Measurements from ENCODE around the gene TMEM255B.

DNA sequence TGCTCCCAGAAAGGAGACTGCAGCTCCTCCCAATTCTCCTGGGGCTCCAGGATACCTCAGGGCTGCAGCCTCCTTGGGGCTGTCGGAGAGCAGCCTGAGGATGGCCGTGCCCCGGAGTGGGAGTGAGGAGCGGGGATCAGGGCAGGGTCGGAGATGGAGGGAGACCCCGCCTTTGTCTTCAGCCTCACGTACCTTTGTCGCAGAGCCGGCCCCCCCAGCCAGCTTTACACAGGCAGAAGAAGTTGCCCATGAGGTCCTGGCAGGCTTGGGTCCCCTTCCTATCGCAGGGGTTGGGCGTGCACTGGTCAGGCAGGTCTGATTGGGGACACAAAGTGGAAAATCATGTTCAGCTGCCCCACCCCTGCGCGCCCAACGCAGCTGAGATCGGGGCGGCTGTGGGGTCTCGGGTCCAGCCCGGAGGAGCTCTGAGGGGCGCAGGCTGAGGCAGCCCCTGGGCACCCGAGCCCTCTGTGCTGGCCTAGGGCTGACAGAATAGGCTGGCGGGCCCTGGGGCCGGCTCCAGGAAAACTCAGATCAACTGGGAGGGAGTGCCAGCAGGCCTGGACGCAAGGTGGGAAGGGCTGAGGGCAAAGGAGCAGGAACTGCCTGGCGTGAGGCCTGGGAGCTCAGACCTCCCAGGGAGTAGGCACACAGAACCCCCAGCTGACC lies 80.6 kb downstream of the TMEM255B start:
- TF ChIP-seq CREB1 (CRISPR knock-in tag; IDR thresholded peaks at IDR 0.05), result no peak
- no peak for TF ChIP-seq RELA (CRISPR knock-in tag; IDR thresholded peaks at IDR 0.05; ENCODE audit: borderline replicate concordance)
- TF ChIP-seq, protein P1, sequence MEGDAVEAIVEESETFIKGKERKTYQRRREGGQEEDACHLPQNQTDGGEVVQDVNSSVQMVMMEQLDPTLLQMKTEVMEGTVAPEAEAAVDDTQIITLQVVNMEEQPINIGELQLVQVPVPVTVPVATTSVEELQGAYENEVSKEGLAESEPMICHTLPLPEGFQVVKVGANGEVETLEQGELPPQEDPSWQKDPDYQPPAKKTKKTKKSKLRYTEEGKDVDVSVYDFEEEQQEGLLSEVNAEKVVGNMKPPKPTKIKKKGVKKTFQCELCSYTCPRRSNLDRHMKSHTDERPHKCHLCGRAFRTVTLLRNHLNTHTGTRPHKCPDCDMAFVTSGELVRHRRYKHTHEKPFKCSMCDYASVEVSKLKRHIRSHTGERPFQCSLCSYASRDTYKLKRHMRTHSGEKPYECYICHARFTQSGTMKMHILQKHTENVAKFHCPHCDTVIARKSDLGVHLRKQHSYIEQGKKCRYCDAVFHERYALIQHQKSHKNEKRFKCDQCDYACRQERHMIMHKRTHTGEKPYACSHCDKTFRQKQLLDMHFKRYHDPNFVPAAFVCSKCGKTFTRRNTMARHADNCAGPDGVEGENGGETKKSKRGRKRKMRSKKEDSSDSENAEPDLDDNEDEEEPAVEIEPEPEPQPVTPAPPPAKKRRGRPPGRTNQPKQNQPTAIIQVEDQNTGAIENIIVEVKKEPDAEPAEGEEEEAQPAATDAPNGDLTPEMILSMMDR (IDR thresholded peaks at IDR 0.05), result no peak
- TF ChIP-seq CBFB (CRISPR knock-in tag; IDR thresholded peaks at IDR 0.05; ENCODE audit: low read depth), result no peak
- no peak for TF ChIP-seq NFE2L1 (CRISPR knock-in tag; IDR thresholded peaks at IDR 0.05)
- TF ChIP-seq, protein P2, sequence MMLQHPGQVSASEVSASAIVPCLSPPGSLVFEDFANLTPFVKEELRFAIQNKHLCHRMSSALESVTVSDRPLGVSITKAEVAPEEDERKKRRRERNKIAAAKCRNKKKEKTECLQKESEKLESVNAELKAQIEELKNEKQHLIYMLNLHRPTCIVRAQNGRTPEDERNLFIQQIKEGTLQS (CRISPR knock-in tag; conservative IDR thresholded peaks at IDR 0.05), result no peak
- TF ChIP-seq, protein P3, sequence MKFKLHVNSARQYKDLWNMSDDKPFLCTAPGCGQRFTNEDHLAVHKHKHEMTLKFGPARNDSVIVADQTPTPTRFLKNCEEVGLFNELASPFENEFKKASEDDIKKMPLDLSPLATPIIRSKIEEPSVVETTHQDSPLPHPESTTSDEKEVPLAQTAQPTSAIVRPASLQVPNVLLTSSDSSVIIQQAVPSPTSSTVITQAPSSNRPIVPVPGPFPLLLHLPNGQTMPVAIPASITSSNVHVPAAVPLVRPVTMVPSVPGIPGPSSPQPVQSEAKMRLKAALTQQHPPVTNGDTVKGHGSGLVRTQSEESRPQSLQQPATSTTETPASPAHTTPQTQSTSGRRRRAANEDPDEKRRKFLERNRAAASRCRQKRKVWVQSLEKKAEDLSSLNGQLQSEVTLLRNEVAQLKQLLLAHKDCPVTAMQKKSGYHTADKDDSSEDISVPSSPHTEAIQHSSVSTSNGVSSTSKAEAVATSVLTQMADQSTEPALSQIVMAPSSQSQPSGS (CRISPR knock-in tag; IDR thresholded peaks at IDR 0.05; ENCODE audit: borderline replicate concordance, low read depth), result no peak
- TF ChIP-seq ZNF281 (CRISPR knock-in tag; IDR thresholded peaks at IDR 0.05), result no peak
